Natural killer cell (primary cell): ENCODE results near the gene KLHDC7B. TPM values are rescaled to one million over a fixed set of nuclear protein-coding genes. Genes with fewer than 3 reads are reported as not detected.

Source experiments
- ATAC-seq, 3 donors: fragments of 150-1000 bp in 2 of 3; fragments of 200-7000 bp in 1 of 3; cut with Tn5 transposase; 1 replicate in 1 of 3; 2 replicates in 2 of 3; pipeline ENCODE4 v1.10.0; 2021; ENCODE audit warnings: mild to moderate bottlenecking in 2 of 3, moderate library complexity in 2 of 3
- DNase-seq, 2 donors: peaks; one replicate each; pipeline versions ENCODE4 v3.0.0 to v3.0.0-alpha.2; 2013 to 2021; ENCODE audit warnings: mixed read lengths in 1 of 2
- H3K27ac ChIP-seq: one replicate; pipeline ENCODE4 v1.5.1; 2013; ENCODE audit warnings: mild to moderate bottlenecking, low read length
- H3K27me3 ChIP-seq: one replicate; pipeline ENCODE4 v1.6.1; 2013; ENCODE audit warnings: low read length; ENCODE audit not compliant: control insufficient read depth, insufficient read depth
- H3K36me3 ChIP-seq: one replicate; pipeline ENCODE4 v1.6.1; 2013; ENCODE audit warnings: low read length; ENCODE audit not compliant: control insufficient read depth, insufficient read depth
- H3K4me1 ChIP-seq: one replicate; pipeline ENCODE4 v1.6.1; 2013; ENCODE audit warnings: low read length; ENCODE audit not compliant: control insufficient read depth, insufficient read depth
- H3K4me3 ChIP-seq: one replicate; pipeline ENCODE4 v1.5.1; 2013; ENCODE audit warnings: low read length
- H3K9me3 ChIP-seq: one replicate; pipeline ENCODE4 v1.6.1; 2013; ENCODE audit warnings: low read length; ENCODE audit not compliant: control insufficient read depth, insufficient read depth
- H3K27ac Mint-ChIP-seq, 2 donors: one replicate each; pipeline ENCODE4 v1.8.0; 2022; ENCODE audit warnings: mild to moderate bottlenecking in 2 of 2, mixed read lengths in 2 of 2, moderate library complexity in 1 of 2
- H3K27me3 Mint-ChIP-seq, 2 donors: one replicate each; pipeline ENCODE4 v1.8.0; 2022; ENCODE audit warnings: low read depth in 2 of 2, mixed read lengths in 2 of 2
- H3K36me3 Mint-ChIP-seq: one replicate; pipeline ENCODE4 v1.8.0; 2022; ENCODE audit warnings: mixed read lengths
- H3K4me1 Mint-ChIP-seq, 2 donors: one replicate each; pipeline ENCODE4 v1.8.0; 2022; ENCODE audit warnings: mixed read lengths in 2 of 2
- H3K4me3 Mint-ChIP-seq: one replicate; pipeline ENCODE4 v1.8.0; 2022; ENCODE audit warnings: mild to moderate bottlenecking, moderate library complexity, mixed read lengths
- H3K9me3 Mint-ChIP-seq, 2 donors: one replicate each; pipeline ENCODE4 v1.8.0; 2022; ENCODE audit warnings: mixed read lengths in 2 of 2
- CTCF ChIP-seq: fragments of 200-600 bp; IDR thresholded peaks from one replicate; pipeline ENCODE4 v1.8.0; 2022; ENCODE audit warnings: antibody characterized with exemption
- WGBS: methylation state at CpG from one replicate; pipeline ENCODE4 v1.1.7; 2013; ENCODE audit warnings: missing lambda C conversion rate; ENCODE audit not compliant: insufficient coverage; 5-methylcytosine and 5-hydroxymethylcytosine counted together
- intact Hi-C: fragments of 100-400 bp; cut with micrococcal nuclease; formaldehyde crosslinking; loops from one replicate; pipeline ENCODE4 v1.14.2; 2022
- total RNA-seq, 4 donors: library from RNA; stranded (reverse); fragments of 120-200 nt in 1 of 4; gene quantifications; one replicate each; pipeline versions ENCODE4 v1.2.3 to v1.2.4, GENCODE V29; 2013 to 2022

The KLHDC7B gene
- total RNA-seq, 3 donors from 2014 or later (not counting 1 experiment from before 2014, with no cell fraction given): 2.4 to 6.9 (median 5.3) TPM

GRCh38 chr22:50564289-50564688, 18.6 kb downstream of the KLHDC7B start:
- Histone ChIP-seq H3K4me3 (no peak overlapping the region), H3K27me3 (no peaks in the 10 kb centered on the region), H3K9me3 (no peaks in the 10 kb centered on the region), H3K4me1 (peaks cover 15% of the 10 kb centered on the region), H3K27ac (no peak overlapping the region), H3K36me3 (peaks cover 4% of the 10 kb centered on the region)
- H3K9me3 Mint-ChIP-seq: no peaks in the 10 kb centered on the region
- peaks cover 0 to 6% of the 10 kb centered on the region in 2 donors for H3K27me3 Mint-ChIP-seq
- H3K27ac Mint-ChIP-seq: no peak overlapping the region
- no peak for DNase-seq
- no peak overlapping the region for H3K4me3 Mint-ChIP-seq
- intact Hi-C loops: loop anchor here (5.0 kb wide), 2 partner anchors 37 to 57 kb away; partner anchors contain the start of genes LMF2, NCAPH2 and SCO2
- 94% methylated on average over 11 of the region's 11 CpGs for WGBS
- no peak for ATAC-seq
- TF ChIP-seq CTCF: no peak
- H3K4me1 Mint-ChIP-seq: peaks cover 23 to 28% of the 10 kb centered on the region in 2 donors
- no peaks in the 10 kb centered on the region for H3K36me3 Mint-ChIP-seq

GRCh38 chr22:50567721-50568252, 22.1 kb downstream of the KLHDC7B start:
- Mint-ChIP-seq H3K4me1 (peaks cover 9 to 10% of the 10 kb centered on the region in 2 donors), H3K27ac (no peak overlapping the region), H3K9me3 (no peaks in the 10 kb centered on the region), H3K4me3 (no peak overlapping the region), H3K36me3 (no peaks in the 10 kb centered on the region), H3K27me3 (peaks cover 0 to 6% of the 10 kb centered on the region in 2 donors)
- WGBS: 97% methylated on average over 7 of the region's 7 CpGs
- H3K27ac ChIP-seq: no peak overlapping the region
- no peak for TF ChIP-seq CTCF
- H3K4me3 ChIP-seq: no peak overlapping the region
- ATAC-seq (no peak), DNase-seq (no peak)
- H3K36me3 ChIP-seq: peaks cover 16% of the 10 kb centered on the region
- no peaks in the 10 kb centered on the region for H3K9me3 ChIP-seq
- intact Hi-C loops: no loop called here
- H3K27me3 ChIP-seq: no peaks in the 10 kb centered on the region
- H3K4me1 ChIP-seq: peaks cover 10% of the 10 kb centered on the region

- no peak for TF ChIP-seq CTCF
- H3K27ac Mint-ChIP-seq: no peak overlapping the region
- H3K36me3 Mint-ChIP-seq: no peaks in the 10 kb centered on the region
- WGBS: 93% methylated on average over 7 of the region's 7 CpGs
- no peak overlapping the region for H3K4me3 Mint-ChIP-seq
- no peaks in the 10 kb centered on the region for H3K9me3 Mint-ChIP-seq
- peaks cover under 1 to 2% of the 10 kb centered on the region in 2 donors for H3K4me1 Mint-ChIP-seq
- Histone ChIP-seq H3K4me1 (peaks cover 2% of the 10 kb centered on the region), H3K27me3 (no peaks in the 10 kb centered on the region), H3K36me3 (peaks cover 16% of the 10 kb centered on the region), H3K4me3 (no peak overlapping the region), H3K9me3 (no peaks in the 10 kb centered on the region), H3K27ac (no peak overlapping the region)
- H3K27me3 Mint-ChIP-seq: peaks cover 0 to 6% of the 10 kb centered on the region in 2 donors
- DNase-seq (no peak), ATAC-seq (no peak)
- intact Hi-C loops: no loop called here
These were observed 22.9 kb downstream of the KLHDC7B start for GRCh38 chr22:50568626-50569025.

- Mint-ChIP-seq H3K4me3 (no peak overlapping the region), H3K27me3 (peaks cover 0 to 6% of the 10 kb centered on the region in 2 donors), H3K27ac (no peak overlapping the region), H3K36me3 (no peaks in the 10 kb centered on the region), H3K9me3 (no peaks in the 10 kb centered on the region), H3K4me1 (no peaks in the 10 kb centered on the region)
- no peak for TF ChIP-seq CTCF
- Histone ChIP-seq H3K36me3 (peaks cover 16% of the 10 kb centered on the region), H3K4me1 (no peaks in the 10 kb centered on the region), H3K4me3 (no peak overlapping the region), H3K27me3 (no peaks in the 10 kb centered on the region), H3K27ac (no peak overlapping the region), H3K9me3 (no peaks in the 10 kb centered on the region)
- no peak for DNase-seq
- WGBS: 98% methylated on average over 7 of the region's 8 CpGs
- ATAC-seq: no peak
- intact Hi-C loops: no loop called here
These were observed 23.4 kb downstream of the KLHDC7B start for GRCh38 chr22:50569041-50569459.
